GM19438 (cell line): ENCODE data around the gene TAL1.

Experiments used
- ATAC-seq: cut with Tn5 transposase; IDR thresholded peaks from one replicate; pipeline ENCODE4 v1.9.1; 2021; ENCODE audit warnings: low read depth; ENCODE audit not compliant: unreplicated experiment

Gene TAL1

GRCh38 chr1:47229886-47230691 is 1.9 kb downstream of the TAL1 start:
- no peak for ATAC-seq

- ATAC-seq, result no peak
Measured at GRCh38 chr1:47229031-47229885, 2.8 kb downstream of the TAL1 start.

- no peak for ATAC-seq
Measured at GRCh38 chr1:47228644-47229030, 3.4 kb downstream of the TAL1 start.

- ATAC-seq, result no peak
Measured at GRCh38 chr1:47227341-47228232, 4.4 kb downstream of the TAL1 start.

GRCh38 chr1:47226839-47227215 is 5.2 kb downstream of the TAL1 start:
- ATAC-seq, result no peak

- ATAC-seq, result no peak
Measured at GRCh38 chr1:47226121-47226838, 5.7 kb downstream of the TAL1 start.

- ATAC-seq, result no peak
Measured at GRCh38 chr1:47225430-47226100, 6.5 kb downstream of the TAL1 start.

- no peak for ATAC-seq
Measured at GRCh38 chr1:47224676-47225399, 7.2 kb downstream of the TAL1 start.

- no peak for ATAC-seq
Measured at GRCh38 chr1:47223921-47224675, 7.9 kb downstream of the TAL1 start.

GRCh38 chr1:47223174-47223920 is 8.7 kb downstream of the TAL1 start:
- no peak for ATAC-seq

- no peak for ATAC-seq
Measured at GRCh38 chr1:47222476-47222875, 9.5 kb downstream of the TAL1 start.

GRCh38 chr1:47219590-47220220 is 12.3 kb downstream of the TAL1 start:
- no peak for ATAC-seq

- no peak for ATAC-seq
Measured at GRCh38 chr1:47219001-47219400, 13.0 kb downstream of the TAL1 start.

GRCh38 chr1:47216278-47217059 is 15.6 kb downstream of the TAL1 start:
- no peak for ATAC-seq

GRCh38 chr1:47215713-47216112 is 16.3 kb downstream of the TAL1 start:
- ATAC-seq, result no peak

GRCh38 chr1:47214549-47214948 is 17.5 kb downstream of the TAL1 start:
- no peak for ATAC-seq
